Spleen (tissue), 11 donors: ENCODE data around the gene OOSP3. TPM values are rescaled to one million over a fixed set of nuclear protein-coding genes. Genes with fewer than 3 reads are reported as not detected.

Experiments
- DNase-seq: peaks from one replicate; pipeline ENCODE4 v3.0.0-alpha.2; 2020
- H3K27ac ChIP-seq, 8 donors: fragments of 200-600 bp; sonication (generic) in 7 of 8; 1 replicate in 4 of 8; 2 replicates in 4 of 8; pipeline versions ENCODE4 v1.5.0 to v1.8.0; 2016 to 2021; ENCODE audit warnings: inconsistent platforms in 4 of 8, mild to moderate bottlenecking in 4 of 8, moderate library complexity in 1 of 8
- H3K27me3 ChIP-seq, 7 donors: fragments of 200-600 bp; sonication (generic) in 6 of 7; replicated peaks in 1 of 7; 1 replicate in 4 of 7; 2 replicates in 3 of 7; pipeline versions ENCODE4 v1.5.0 to v1.8.0; 2016 to 2021; ENCODE audit warnings: inconsistent platforms in 3 of 7, mild to moderate bottlenecking in 1 of 7
- H3K36me3 ChIP-seq, 6 donors: fragments of 200-600 bp; sonication (generic) in 5 of 6; 1 replicate in 4 of 6; 2 replicates in 2 of 6; pipeline versions ENCODE4 v1.5.0 to v1.8.0; 2016 to 2021; ENCODE audit warnings: inconsistent platforms in 2 of 6
- H3K4me1 ChIP-seq, 6 donors: fragments of 200-600 bp; sonication (generic) in 5 of 6; 1 replicate in 3 of 6; 2 replicates in 3 of 6; pipeline versions ENCODE4 v1.5.0 to v1.8.0; 2016 to 2021; ENCODE audit warnings: inconsistent platforms in 3 of 6
- H3K4me3 ChIP-seq, 8 donors: fragments of 200-600 bp; sonication (generic) in 7 of 8; 1 replicate in 4 of 8; 2 replicates in 4 of 8; pipeline versions ENCODE4 v1.5.0 to v1.8.0; 2016 to 2021; ENCODE audit warnings: inconsistent platforms in 4 of 8, mild to moderate bottlenecking in 4 of 8, moderate library complexity in 2 of 8
- H3K9me3 ChIP-seq, 8 donors: fragments of 200-600 bp; sonication (generic) in 7 of 8; 1 replicate in 4 of 8; 2 replicates in 4 of 8; pipeline versions ENCODE4 v1.5.0 to v1.8.0; 2016 to 2021; ENCODE audit warnings: inconsistent platforms in 4 of 8
- POLR2A ChIP-seq, 3 donors: fragments of 450-650 bp; IDR thresholded peaks; one replicate each; pipeline ENCODE4 v1.5.1; 2017; ENCODE audit warnings: antibody characterized with exemption in 3 of 3, mild to moderate bottlenecking in 1 of 3
- POLR2AphosphoS5 ChIP-seq, 3 donors: sonication (generic); formaldehyde crosslinking; IDR thresholded peaks; one replicate each; pipeline ENCODE4 v1.5.1; 2017; ENCODE audit warnings: antibody characterized with exemption in 3 of 3
- WGBS, 5 donors: extraction: QIAGEN DNeasy Blood & Tissue Kit in 3 of 5; methylation state at CpG; one replicate each; pipeline versions ENCODE4 v1.1.5 to v1.1.7; 2013 to 2018; 5-methylcytosine and 5-hydroxymethylcytosine counted together
- intact Hi-C: fragments of 100-400 bp; cut with DNase I; formaldehyde crosslinking; loops from one replicate; pipeline ENCODE4 v1.15.0; 2023; ENCODE audit warnings: low total_unique reads
- polyA plus RNA-seq, 3 donors: library from polyadenylated mRNA; stranded (reverse); fragments of 200-250 nt; gene quantifications; one replicate each; pipeline ENCODE4 v1.2.1, GENCODE V29; 2013
- total RNA-seq, 7 donors: library from RNA; depleted of rRNA in 3 of 7; stranded (reverse); fragments of >200 nt in 3 of 7; fragmentation: NEBNext Ultra II Directional in 4 of 7; extraction: Animal tissue kit (Norgen Biotek cat#: 25700) in 4 of 7; gene quantifications; one replicate each; pipeline versions ENCODE4 v1.1.0 to v1.2.1, GENCODE V29; 2016 to 2021
- TF ChIP-seq, protein P1 (sequence below), 11 experiments: fragments of 200-600 bp in 7 of 11; fragments of 450-650 bp in 4 of 11; sonication (generic) in 4 of 11; IDR thresholded peaks in 8 of 11; conservative IDR thresholded peaks in 3 of 11; 1 replicate in 7 of 11; 2 replicates in 4 of 11; pipeline versions ENCODE4 v1.4.0 to v1.8.0; 2016 to 2021; ENCODE audit warnings: antibody characterized with exemption in 11 of 11, inconsistent platforms in 4 of 11, mild to moderate bottlenecking in 1 of 11
- donor health status: healthy with polysubstance abuse.
- donor health status: DM: no; HTN: no; CAD: no; lungs with moderate emphysema.
- donor health status: DM: no; HTN: no; CAD: no.
- donor health status: Bipolar disorder and iron deficiency.
- donor health status: healthy.
- donor health status: DM: no; HTN: no; CAD: no.
- donor health status: DM: yes; HTN: yes; CAD: no.

The OOSP3 gene
- total and polyA plus RNA-seq, 10 donors = not detected

DNA sequence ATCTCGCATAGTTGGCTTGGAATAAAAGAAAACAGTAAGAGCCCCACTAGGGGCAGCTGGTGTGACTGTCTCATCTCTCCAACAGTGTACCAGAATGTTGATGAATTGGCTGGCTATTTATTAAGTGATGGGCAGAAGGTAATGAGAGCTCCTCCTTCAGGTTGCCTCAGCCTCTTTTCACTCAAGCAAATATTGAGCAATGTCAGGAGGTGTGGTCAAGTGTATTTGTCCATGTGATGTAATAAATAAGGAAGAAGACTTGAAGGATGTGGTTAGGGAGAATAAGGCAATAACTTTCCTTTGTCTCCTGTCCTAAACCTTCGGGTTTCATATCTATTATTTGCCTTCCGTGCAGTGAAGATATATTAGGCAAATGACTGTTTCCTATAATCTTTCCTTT, 12.2 kb upstream of the OOSP3 start, which contains the start of gene TCN1:
TCN1 (minus strand) TSS at position 91 of the 400 bp plus-strand sequence; CDS start at position 74, 17 bp downstream.
- no peaks in the 10 kb centered on the region for H3K4me1 ChIP-seq
- H3K9me3 ChIP-seq = peaks cover 0 to 13% (median 7%) of the 10 kb centered on the region in 8 donors
- peak within 1 kb of the TSS in 5 of 8 donors; percentile 49 to 76 (median 59) for H3K27ac ChIP-seq
- WGBS, 5 donors = 47 to 66% (median 62%) methylated on average over 3 of the region's 3 CpGs
- H3K4me3 ChIP-seq = no peak within 1 kb of the TSS
- TF ChIP-seq POLR2A (IDR thresholded peaks at IDR 0.05) (no peak), POLR2AphosphoS5 (IDR thresholded peaks at IDR 0.05) (no peak)
- TF ChIP-seq, protein P1, sequence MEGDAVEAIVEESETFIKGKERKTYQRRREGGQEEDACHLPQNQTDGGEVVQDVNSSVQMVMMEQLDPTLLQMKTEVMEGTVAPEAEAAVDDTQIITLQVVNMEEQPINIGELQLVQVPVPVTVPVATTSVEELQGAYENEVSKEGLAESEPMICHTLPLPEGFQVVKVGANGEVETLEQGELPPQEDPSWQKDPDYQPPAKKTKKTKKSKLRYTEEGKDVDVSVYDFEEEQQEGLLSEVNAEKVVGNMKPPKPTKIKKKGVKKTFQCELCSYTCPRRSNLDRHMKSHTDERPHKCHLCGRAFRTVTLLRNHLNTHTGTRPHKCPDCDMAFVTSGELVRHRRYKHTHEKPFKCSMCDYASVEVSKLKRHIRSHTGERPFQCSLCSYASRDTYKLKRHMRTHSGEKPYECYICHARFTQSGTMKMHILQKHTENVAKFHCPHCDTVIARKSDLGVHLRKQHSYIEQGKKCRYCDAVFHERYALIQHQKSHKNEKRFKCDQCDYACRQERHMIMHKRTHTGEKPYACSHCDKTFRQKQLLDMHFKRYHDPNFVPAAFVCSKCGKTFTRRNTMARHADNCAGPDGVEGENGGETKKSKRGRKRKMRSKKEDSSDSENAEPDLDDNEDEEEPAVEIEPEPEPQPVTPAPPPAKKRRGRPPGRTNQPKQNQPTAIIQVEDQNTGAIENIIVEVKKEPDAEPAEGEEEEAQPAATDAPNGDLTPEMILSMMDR (IDR thresholded peaks at IDR 0.05 in 8 of 11, conservative IDR thresholded peaks at IDR 0.05 in 3 of 11) = peak in 1 of 11 experiments; percentile 15
- DNase-seq = no peak
- intact Hi-C loops = no loop called here
- H3K27me3 ChIP-seq = no peaks in the 10 kb centered on the region
- H3K36me3 ChIP-seq = no peaks in the 10 kb centered on the region

DNA sequence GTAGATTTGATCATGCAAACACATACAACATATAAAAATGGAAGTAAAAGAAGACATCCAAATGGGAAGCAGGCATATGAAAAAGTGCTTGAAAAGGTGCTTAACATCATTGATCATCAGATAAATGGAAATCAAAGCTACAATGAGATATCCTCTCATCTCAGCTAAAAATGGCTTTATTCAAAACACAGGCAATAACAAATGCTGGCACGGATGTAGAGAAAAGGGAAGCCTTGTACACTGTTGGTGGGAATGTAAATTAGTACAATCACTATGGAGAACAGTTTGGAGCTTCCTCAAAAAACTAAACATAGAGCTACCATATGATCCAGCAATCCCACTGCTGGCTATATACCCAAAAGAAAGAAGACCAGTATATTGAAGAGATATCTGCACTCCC, 11.7 kb upstream of the OOSP3 start:
- WGBS, 5 donors = 40 to 77% (median 47%) methylated on average over 1 of the region's 1 CpG
- Histone ChIP-seq H3K4me1 (no peaks in the 10 kb centered on the region), H3K27me3 (no peaks in the 10 kb centered on the region), H3K4me3 (no peak overlapping the region), H3K36me3 (no peaks in the 10 kb centered on the region), H3K9me3 (peaks cover 0 to 17% (median 8%) of the 10 kb centered on the region in 8 donors), H3K27ac (peak overlapping the region in 2 of 8 donors; percentile 49 to 76)
- DNase-seq = no peak
- intact Hi-C loops = no loop called here
- no peak for TF ChIP-seq POLR2AphosphoS5 (IDR thresholded peaks at IDR 0.05)
- TF ChIP-seq, protein P1 (IDR thresholded peaks at IDR 0.05 in 8 of 11, conservative IDR thresholded peaks at IDR 0.05 in 3 of 11) = no peak
- no peak for TF ChIP-seq POLR2A (IDR thresholded peaks at IDR 0.05)

DNA sequence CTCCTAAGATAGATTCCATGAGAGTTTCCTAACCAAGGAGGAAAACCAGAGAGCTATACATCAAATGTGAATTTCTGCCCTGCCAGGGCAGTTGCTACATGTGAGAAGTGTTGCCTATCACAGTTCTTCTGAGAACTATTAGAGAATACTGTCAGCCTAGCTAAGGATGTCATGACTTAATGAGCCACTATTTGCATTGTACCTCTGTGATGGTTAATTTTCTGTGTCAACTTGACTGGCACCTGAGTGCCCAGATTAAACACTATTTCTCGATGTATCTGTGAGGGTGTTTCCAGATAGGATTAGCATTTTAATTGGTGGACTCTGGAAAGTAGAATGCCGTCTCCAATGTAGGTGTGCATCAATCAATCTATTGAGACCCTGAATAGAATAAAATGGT, 10.6 kb upstream of the OOSP3 start:
- no peaks in the 10 kb centered on the region for H3K36me3 ChIP-seq
- H3K27me3 ChIP-seq = no peaks in the 10 kb centered on the region
- intact Hi-C loops = no loop called here
- H3K27ac ChIP-seq = no peak overlapping the region
- peaks cover 0 to 17% (median 8%) of the 10 kb centered on the region in 8 donors for H3K9me3 ChIP-seq
- TF ChIP-seq POLR2AphosphoS5 (IDR thresholded peaks at IDR 0.05) (no peak), POLR2A (IDR thresholded peaks at IDR 0.05) (no peak)
- TF ChIP-seq, protein P1 (IDR thresholded peaks at IDR 0.05 in 8 of 11, conservative IDR thresholded peaks at IDR 0.05 in 3 of 11) = no peak
- no peak overlapping the region for H3K4me3 ChIP-seq
- no peaks in the 10 kb centered on the region for H3K4me1 ChIP-seq
- 79 to 95% (median 93%) methylated on average over 2 of the region's 2 CpGs for WGBS, 5 donors
- no peak for DNase-seq

DNA sequence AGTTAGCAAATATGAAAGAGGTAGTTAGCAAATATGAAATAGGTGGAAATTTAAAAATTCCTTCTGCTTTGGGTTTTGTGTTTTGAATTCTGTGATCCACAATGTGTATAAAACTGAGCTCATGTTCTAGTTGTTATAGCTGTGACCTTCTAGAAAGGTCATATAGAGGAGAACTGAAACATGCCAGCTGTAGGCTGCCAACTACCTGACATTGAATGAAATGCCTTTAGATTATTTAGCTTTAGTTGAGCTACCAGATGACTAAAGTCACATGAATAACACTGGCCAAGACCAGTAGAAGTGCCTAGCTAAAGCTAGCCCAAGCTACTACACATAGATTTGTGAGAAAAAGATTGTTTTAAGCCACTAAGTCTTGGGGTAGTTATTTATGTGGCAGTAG, 6.5 kb upstream of the OOSP3 start:
- Histone ChIP-seq H3K27me3 (no peaks in the 10 kb centered on the region), H3K9me3 (peaks cover 0 to 17% (median 8%) of the 10 kb centered on the region in 8 donors), H3K27ac (no peak overlapping the region), H3K4me3 (no peak overlapping the region), H3K4me1 (no peaks in the 10 kb centered on the region), H3K36me3 (no peaks in the 10 kb centered on the region)
- TF ChIP-seq POLR2AphosphoS5 (IDR thresholded peaks at IDR 0.05) = no peak
- TF ChIP-seq, protein P1 (IDR thresholded peaks at IDR 0.05 in 8 of 11, conservative IDR thresholded peaks at IDR 0.05 in 3 of 11) = no peak
- no peak for DNase-seq
- intact Hi-C loops = no loop called here
